HG02885 (cell line): ENCODE measurements around the gene NSUN4.
"Not testable (repeated sequence)": the region's sequence is repeated elsewhere in the genome, so short reads cannot be mapped to it uniquely, and the experiment has no call there.

Experiments
- ATAC-seq: cut with Tn5 transposase; IDR thresholded peaks from one replicate; pipeline ENCODE4 v1.9.1; 2021; ENCODE audit warnings: mild to moderate bottlenecking; ENCODE audit not compliant: unreplicated experiment, poor library complexity

The NSUN4 gene

DNA sequence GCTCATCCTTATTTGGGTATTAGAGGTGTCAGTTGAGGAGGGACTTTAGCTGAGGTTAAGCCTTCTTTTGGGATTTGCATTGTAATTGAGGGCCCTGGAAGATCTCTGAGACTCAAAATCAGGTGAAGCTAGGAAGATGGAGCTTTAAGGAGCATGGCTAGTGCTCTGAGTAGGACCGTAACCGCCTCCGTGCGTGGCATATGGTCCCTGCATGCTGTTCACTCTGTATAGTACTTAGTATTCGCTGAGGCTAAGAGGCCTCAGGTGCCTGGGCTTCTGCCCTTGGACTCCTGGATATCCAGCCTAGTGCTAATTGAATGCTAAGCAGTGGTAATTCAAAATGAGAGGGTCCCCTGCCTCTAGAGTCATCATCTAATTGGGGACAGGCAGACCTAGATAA is 22.5 kb downstream of the NSUN4 start:
- ATAC-seq = no peak

DNA sequence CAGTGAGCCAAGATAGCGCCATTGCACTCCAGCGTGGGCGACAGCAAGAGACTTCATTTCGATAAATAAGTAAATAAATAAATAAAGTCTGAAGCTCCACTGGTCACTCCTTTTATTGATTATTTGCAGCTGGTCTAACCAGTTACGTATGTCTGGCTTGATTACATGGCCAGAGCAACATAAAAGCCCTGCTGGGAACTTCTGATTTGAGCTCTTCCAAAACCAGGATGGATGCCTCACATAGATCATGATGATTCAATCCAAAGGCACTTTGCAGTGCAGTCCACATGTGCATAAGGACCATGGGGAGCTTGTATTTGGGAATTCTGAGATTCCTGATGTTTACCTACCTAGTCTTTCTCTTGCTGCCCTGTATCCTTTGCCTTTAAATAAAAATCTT is 24.0 kb downstream of the NSUN4 start:
- ATAC-seq = no peak

DNA sequence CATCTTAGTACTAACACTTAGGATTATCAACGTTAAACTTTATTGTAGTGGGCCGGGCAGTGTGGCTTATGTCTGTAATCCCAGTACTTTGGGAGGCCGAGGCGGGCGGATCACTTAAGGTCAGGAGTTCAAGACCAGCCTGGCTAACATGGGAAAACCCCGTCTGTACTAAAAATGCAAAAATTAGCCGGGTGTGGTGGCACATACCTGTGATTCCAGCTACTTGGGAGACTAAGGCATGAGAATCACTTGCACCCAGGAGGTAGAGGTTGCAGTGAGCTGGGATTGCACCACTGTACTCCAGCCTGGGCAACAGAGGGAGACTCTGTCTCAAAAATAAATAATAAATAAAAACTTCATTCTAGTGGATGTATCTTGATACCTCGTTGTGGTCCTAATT is 25.2 kb downstream of the NSUN4 start:
- ATAC-seq = not testable (repeated sequence)

DNA sequence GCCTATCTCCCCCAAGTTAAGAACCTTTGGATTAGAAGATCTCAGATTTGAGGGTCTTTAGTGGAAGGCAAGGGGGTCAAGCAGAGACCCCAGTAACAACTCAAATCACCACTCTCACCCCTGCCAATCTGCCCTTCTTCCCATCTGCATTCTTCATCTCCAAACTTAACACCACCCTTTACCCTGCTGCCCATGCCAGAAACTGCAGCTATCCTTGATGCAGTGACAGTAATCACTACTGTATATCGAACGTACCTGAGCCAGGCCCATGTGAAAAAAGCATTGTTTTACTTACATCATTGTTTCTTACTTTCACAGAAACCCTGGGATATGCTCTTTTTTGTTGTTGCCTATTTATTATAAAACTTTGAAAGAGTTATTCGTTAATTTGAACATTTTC is 26.5 kb downstream of the NSUN4 start:
- no peak for ATAC-seq

DNA sequence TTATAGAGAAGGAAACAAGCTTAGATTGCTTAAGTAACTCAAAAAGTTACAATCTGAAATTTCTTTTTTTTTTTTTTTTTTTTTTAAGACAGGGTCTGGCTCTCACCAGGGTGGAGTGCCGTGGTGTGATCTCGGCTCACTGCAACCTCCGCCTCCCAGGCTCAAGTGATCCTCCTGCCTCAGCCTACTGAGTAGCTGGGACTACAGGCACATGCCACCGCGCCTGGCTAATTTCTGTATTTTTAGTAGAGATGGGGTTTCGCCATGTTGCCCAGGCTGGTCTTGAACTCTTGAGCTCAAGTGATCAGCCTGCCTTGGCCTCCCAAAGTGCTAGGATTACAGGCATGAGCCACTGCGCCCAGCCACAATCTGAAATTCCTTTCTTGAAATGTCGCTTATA is 27.1 kb downstream of the NSUN4 start:
- ATAC-seq = not testable (repeated sequence)

DNA sequence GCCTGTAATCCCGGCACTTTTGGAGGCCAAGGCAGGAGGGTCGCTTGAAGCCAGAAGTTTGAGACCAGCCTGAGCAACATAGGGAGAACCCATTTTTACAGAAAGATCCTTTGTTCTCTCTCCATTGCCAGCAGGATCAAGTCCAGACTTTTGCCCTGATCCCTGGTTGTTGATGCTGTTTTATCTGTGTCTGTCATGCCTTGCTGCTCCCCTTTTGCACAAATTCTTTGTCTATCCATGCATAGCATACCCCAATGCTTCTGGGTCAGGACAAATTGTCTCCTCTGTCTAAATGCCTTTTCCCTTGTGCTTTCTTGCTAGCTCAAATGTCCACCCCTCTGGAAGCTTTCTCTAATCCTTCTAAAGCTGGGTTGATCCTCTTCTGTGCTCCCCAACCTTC is 28.2 kb downstream of the NSUN4 start:
- no peak for ATAC-seq

DNA sequence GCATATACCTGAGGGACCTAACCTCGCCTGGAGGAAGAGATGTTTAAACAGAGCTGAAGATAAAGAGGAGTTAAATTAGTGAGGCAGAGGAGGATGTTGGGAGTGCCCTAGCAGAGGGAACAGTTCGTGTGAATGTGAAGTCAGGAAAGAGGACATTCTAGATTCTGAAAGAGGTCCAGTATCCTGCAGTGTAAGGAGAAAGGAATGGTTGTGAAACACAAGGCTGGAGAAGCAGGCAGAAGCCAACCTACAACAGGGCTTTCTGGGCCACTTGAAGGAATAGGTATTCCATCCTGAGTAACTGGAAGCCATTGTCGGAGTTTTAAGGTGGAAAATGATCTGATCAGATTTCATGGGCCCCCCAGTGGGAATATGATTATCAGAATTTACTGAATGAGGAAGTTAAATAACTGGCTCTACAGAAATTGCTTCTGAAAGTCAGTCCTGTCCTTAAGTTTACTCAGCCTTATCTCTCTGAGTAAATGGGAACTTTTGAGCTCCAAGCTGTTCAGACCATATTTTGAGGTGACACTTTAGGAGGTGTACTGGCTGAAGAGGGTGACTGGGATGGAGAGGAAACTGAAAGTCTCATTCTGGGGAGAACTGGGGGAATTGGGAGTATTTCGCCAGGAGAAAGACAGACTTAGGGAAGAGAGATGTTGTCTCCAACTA is 29.1 kb downstream of the NSUN4 start:
- peak; percentile 21 for ATAC-seq

DNA sequence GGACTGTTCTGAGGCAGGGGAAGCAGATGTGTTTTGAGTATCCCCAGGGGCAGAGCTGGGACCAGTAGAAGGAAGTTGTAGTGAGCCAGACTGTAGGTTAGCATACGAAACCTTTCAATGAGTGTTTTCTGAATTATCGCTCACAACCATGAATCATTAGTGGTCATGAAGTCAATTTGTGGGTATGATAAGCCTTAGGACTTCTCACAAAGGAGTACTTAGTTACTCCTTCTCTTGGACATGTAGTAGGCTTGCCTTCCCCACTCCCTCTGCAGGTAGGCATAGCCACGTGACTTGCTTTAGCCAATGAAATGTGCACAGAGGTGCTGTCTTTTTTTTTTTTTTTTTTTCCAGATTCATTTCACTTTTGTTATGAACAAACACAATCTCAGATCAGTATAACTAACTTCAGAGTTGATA is 29.6 kb downstream of the NSUN4 start:
- peak; percentile 38 for ATAC-seq

DNA sequence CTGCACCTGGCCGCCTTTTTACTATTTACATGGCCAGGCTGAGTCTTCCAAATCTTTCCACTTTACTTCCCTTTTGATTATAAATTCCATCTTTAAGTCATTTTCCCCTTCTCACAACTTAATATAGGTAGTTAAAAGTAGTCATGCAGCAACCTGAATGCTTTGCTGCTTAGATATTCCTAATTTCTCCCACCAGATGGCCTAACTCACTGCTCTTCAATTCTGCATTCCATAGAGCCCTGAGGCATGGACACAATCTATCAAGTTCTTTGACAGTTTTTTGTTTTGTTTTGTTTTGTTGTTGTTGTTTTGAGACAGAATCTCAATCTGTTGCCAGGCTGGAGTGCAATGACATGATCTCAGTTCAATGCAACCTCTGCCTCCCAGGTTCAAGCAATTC is 31.8 kb downstream of the NSUN4 start:
- no peak for ATAC-seq

DNA sequence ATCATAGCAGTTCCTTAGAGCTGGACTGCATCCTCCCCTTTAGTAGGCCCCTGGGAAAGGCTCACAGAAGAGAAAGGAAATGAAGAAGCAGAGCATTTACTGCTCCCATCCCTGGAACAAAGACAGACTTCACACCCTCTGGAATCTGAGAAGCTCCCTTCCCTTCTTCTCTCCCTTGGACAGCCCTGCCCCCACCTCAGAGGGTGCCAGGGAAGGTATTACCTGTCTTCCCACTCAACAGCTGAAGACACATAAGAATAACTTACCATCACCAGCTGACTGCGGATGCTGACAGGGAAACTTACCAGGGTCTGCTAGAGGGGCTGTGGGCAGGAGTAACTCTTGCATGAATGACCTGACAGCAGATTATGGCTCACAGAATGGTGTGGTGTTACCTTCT is 39.4 kb downstream of the NSUN4 start:
- no peak for ATAC-seq

DNA sequence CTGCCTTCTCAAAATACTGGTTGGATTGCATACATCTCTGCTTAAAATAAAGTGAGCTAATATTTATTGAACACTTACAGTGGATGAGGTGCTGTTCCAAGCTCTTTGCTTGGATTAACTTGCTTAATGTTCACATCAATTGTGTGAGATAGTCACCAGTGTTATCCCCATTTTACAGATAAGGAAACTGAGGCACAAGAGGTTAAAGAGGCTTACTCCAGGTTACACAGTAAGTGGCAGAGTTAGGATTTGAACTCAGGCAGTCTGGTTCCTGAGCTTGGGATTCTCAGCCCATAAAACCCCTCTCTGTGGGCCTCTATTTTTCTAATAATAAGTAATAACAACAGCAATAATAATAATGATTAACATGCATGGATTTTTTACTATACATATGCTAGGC is 39.9 kb downstream of the NSUN4 start:
- no peak for ATAC-seq

DNA sequence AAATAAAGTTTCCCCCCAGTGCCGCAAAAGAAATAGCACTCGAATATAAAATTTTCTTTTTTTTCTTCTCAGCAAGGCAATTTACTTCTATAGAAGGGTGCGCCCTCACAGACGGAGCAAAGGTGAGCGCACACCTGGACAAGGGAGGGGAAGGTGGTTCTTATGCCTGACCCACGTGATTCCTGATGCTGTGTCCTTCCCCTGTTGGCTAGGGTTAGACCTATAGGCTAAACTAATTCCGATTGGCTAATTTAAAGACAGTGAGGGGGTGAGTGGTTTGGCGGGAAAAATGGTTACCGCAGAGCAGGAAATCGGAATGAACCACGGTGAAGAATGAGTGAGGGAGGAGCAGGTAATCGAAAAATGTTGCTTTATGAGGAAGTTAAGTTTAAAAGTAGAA is 52.9 kb downstream of the NSUN4 start:
- no peak for ATAC-seq

DNA sequence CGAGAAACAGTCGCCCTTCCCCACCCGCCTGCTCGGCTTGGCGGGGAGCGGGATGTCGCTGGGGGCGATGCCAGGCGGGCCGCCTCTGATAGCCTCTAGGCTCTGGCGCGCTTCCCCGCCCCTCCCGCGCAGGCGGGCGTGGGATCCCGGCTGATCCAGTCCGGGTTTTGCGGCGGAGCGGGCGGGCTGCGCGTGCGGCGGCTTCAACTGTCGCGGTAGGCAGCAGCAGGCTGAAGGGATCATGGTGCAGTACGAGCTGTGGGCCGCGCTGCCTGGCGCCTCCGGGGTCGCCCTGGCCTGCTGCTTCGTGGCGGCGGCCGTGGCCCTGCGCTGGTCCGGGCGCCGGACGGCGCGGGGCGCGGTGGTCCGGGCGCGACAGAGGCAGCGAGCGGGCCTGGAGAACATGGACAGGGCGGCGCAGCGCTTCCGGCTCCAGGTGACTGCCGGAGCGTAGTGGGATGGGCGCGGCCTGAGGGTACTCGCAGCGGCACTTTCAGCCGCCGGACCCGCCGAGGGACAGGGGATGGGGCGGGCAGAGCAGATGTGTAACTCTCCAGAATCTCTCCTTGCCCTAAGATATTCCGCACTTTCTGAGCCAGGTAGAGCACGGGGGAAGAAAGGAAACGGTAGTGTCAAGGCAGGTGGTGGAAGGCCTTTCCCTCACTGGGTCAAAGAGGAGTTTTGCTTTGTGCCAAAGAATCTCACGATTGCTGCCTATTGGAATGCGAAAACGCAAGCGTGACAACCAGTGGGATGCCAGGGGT is 53.7 kb downstream of the NSUN4 start, which contains the start of gene FAAH:
Gene FAAH, plus strand, starts transcription at position 210 of the 764 bp plus-strand sequence. Its CDS starts 32 bp downstream, at position 242.
- ATAC-seq = no peak

DNA sequence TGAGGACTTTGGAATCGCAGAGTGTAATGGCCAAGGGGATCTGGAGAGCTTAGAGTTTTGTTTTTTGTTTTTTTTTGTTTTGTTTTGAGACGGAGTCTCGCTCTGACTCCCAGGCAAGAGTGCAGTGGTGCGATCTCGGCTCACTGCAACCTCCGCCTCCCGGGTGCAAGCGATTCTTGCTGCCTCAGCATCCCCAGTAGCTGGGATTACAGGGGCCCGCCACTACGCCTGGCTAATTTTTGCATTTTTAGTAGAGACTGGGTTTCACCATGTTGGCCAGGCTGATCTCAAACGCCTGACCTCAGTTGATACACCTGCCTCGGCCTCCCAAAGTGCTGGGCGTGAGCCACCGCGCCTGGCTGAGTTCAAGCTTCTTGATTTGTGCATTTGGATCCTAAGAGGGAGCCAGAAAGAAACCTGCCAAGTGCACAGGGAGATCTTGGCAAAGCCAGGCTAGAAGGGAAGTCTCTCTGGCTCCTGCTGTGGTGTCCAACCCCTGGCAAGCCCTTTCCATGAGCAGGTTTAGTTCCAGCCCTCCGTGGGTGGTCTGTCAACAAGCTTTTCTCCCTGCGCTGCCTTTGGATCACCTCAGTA is 54.4 kb downstream of the NSUN4 start:
- ATAC-seq = no peak

DNA sequence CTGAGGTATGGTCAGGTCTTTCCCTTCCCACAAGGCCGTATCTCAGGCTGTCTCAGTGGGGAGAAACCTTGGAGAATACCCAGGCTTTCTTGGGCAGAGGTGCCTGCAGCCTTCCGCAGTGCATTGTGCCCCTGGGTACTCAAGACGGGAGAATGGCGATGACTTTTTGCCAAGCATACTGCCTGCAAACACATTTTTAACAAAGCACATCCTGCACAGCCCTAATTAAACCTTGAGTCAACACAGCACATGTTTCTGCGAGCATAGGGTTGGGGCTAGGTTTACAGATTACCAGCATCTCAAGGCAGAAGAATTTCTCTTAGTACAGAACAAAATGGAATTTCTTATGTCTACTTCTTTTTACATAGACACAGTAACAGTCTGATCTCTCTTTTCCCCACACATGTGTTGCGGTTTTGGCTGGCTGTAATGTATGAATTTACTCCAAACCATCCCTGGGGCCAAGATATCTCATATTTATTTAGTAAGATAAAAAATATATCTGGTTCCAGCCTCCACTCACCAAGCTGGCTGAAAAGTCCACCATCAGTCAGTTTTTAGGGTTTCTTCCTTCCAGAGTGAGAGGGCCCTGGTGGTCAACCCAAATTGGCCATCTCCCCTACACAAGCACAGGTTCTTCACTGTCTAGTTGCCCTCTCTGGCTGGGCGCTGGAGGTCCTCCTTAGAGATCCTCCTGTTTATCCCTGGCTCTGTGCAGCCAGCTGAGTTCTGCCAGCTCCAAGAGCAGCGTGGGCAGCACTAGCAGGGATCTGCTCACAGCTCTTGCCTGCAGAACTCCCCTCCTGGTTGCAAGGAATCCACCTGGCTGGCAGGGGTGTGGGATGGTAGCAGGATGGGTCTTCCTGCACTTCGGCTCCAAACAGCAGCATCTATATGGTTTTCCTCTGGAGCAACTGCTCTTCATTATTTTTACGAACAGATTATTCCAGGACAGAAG is 56.1 kb downstream of the NSUN4 start:
- no peak for ATAC-seq

DNA sequence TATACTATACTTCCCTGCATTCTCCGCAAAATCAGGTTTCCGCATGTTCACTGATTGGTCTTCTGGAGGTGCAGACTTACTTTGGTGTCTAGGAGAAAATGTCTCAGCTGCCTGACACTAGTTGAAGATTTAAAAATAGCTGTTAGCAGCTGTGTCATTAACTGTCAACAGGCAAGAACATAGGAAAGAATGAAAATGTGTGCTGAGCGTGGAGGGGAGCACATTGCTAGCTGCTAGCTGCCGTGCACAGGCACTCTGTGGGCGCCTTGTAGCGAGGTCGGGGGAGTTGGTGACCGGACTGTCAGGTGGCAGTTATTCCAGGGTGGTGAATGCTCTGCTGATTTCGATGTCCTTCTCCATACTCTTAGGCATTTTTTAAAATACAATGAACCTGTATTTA is 58.7 kb downstream of the NSUN4 start:
- no peak for ATAC-seq

DNA sequence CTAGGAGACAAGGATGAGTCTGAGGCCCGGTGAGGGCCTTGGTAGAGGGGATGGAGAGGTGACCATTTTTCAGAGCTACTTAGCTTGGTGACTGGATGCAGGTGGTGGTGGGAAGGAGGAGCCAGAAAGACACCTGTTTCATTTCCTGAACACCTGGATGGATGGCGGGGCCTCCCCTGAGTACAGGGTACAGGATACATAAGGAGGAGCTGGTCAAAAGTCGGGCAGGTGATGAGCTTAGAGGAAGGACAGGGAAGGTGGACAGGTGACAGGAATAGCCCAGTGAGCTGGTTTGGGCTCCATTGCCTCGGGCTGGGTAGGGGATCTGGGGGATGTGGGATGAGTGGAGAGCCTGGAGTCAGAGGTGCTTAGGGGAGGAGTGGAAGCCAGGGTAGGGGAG is 59.8 kb downstream of the NSUN4 start:
- no peak for ATAC-seq

DNA sequence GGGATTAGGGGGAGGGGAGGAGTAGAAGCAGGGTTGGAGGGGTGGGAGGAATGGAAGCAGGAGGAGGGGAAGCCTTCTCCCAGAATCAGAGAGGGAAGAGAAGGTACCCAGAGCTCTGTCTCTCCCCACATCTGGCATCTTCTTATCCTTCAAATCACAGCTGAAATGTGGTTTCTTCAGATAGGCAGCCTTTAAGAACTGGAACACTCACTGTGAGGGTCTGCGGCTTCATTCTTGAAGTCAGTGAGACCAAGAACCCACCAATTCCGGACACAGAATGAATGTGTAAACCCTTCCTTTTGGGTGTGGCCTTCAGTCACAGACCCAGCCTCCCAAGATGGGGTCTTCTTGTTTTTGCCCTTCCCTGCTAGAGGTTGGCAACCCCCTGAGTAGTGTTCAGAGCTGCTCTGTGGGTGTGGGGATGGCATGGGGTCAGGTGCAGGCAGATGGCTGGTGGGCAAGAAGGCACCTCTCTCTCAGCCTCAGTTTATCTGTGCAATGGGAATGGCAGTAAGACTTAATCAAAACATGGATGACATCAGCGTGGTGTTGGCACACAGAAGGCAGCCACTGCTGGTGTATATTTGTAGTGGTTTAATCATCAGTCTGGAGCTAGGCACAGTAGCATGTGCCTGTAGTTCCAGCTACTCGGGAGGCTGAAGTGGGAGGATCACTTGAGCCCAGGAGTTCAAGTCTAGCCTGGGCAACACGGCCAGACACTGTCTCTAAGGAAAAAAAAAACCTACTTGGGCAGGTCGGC is 60.7 kb downstream of the NSUN4 start:
- no peak for ATAC-seq

DNA sequence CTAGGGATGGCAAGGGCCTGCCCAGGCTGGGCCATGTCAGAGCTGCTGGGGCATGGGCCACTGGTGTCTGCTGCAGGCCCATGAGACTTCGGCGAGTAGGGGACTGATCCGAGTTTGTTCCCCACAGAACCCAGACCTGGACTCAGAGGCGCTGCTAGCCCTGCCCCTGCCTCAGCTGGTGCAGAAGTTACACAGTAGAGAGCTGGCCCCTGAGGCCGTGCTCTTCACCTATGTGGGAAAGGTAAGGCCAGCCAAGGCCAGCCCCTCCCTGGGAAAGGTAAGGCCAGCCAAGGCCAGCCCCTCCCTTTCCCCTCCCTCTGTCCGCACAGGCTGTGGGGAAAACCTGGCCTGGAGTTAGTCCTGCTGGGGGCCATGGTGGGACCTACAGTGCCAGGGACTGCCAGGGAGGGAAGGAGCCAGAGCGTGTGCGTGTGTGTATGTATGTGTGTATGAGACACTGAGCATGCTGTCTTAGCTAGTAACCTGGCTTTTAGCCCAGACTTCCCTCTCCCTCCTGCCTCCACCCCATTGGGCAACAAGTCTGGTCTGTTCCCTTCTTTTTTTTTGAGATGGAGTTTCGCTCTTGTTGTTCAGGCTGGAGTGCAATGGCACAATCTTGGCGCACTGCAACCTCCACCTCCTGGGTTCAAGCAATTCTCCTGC is 61.5 kb downstream of the NSUN4 start:
- no peak for ATAC-seq
